ENCODE results near the gene RPTOR.

- TF ChIP-seq, protein P1, sequence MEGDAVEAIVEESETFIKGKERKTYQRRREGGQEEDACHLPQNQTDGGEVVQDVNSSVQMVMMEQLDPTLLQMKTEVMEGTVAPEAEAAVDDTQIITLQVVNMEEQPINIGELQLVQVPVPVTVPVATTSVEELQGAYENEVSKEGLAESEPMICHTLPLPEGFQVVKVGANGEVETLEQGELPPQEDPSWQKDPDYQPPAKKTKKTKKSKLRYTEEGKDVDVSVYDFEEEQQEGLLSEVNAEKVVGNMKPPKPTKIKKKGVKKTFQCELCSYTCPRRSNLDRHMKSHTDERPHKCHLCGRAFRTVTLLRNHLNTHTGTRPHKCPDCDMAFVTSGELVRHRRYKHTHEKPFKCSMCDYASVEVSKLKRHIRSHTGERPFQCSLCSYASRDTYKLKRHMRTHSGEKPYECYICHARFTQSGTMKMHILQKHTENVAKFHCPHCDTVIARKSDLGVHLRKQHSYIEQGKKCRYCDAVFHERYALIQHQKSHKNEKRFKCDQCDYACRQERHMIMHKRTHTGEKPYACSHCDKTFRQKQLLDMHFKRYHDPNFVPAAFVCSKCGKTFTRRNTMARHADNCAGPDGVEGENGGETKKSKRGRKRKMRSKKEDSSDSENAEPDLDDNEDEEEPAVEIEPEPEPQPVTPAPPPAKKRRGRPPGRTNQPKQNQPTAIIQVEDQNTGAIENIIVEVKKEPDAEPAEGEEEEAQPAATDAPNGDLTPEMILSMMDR (IDR thresholded peaks at IDR 0.05; ENCODE audit: borderline replicate concordance, extremely low read depth, low read length, poor library complexity, severe bottlenecking), result no peak
- TF ChIP-seq EZH2 (IDR thresholded peaks at IDR 0.05; ENCODE audit: borderline replicate concordance, low read depth, low read length, severe bottlenecking), result no peak
Measured at GRCh38 chr17:80527016-80527645, 17.5 kb upstream of the RPTOR start.
